Esophagus squamous epithelium (tissue), 4 donors: ENCODE data around the gene AHI1.

ENCODE experiments used
- POLR2A ChIP-seq, 4 donors: fragments of 450-650 bp; IDR thresholded peaks; one replicate each; pipeline ENCODE4 v1.6.1; 2017; ENCODE audit warnings: antibody characterized with exemption in 4 of 4, mild to moderate bottlenecking in 4 of 4, moderate library complexity in 3 of 4
- TF ChIP-seq, protein P1 (sequence below), 6 experiments: fragments of 450-650 bp in 4 of 6; fragments of 200-600 bp in 2 of 6; sonication (generic) in 2 of 6; IDR thresholded peaks; one replicate each; pipeline ENCODE4 v1.5.1; 2016 to 2019; ENCODE audit warnings: antibody characterized with exemption in 6 of 6, mild to moderate bottlenecking in 4 of 6, moderate library complexity in 4 of 6

DNA sequence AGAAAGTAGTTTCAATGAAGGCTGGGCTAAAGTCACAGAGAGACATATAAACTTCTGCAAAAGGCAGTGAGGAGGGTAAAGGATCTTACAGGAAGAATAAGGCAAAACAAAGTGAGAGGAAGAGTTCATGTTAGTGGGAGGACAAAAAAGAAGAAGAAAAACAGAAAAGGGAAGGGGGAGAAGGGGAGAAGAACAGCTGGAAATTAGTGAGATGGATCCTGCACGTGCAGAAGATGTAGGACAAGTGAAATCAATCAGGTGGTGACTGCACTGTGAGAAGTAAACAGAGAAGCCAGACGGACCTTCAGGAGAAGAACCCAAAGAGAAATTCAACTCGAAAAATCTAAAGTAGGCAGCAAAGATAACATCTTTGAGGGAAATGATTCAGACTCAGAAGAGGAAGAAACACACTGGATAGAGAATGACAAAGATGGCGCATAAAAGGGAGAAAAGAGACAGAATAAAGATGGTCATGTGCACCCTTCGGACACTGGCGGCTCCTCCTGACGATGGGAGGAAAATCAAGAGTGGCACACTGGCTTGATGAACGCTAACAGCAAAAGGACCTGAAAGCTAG is 210.5 kb downstream of the AHI1 start:
- TF ChIP-seq, protein P1, sequence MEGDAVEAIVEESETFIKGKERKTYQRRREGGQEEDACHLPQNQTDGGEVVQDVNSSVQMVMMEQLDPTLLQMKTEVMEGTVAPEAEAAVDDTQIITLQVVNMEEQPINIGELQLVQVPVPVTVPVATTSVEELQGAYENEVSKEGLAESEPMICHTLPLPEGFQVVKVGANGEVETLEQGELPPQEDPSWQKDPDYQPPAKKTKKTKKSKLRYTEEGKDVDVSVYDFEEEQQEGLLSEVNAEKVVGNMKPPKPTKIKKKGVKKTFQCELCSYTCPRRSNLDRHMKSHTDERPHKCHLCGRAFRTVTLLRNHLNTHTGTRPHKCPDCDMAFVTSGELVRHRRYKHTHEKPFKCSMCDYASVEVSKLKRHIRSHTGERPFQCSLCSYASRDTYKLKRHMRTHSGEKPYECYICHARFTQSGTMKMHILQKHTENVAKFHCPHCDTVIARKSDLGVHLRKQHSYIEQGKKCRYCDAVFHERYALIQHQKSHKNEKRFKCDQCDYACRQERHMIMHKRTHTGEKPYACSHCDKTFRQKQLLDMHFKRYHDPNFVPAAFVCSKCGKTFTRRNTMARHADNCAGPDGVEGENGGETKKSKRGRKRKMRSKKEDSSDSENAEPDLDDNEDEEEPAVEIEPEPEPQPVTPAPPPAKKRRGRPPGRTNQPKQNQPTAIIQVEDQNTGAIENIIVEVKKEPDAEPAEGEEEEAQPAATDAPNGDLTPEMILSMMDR (IDR thresholded peaks at IDR 0.05) = no peak
- TF ChIP-seq POLR2A (IDR thresholded peaks at IDR 0.05) = no peak
